Measurements from ENCODE around the gene RBBP4.

Gene RBBP4

GRCh38 chr1:32719681-32720275 is 68.8 kb downstream of the RBBP4 start:
- no peak for DNase-seq (ENCODE audit: low spot score)

- no peak for DNase-seq (ENCODE audit: low spot score)
These were observed 73.9 kb downstream of the RBBP4 start for GRCh38 chr1:32724678-32725614.

- no peak for DNase-seq (ENCODE audit: low spot score)
These were observed 74.6 kb downstream of the RBBP4 start for GRCh38 chr1:32725615-32725982.

- no peak for DNase-seq (ENCODE audit: low spot score)
These were observed 76.9 kb downstream of the RBBP4 start for GRCh38 chr1:32727876-32728275.

DNA sequence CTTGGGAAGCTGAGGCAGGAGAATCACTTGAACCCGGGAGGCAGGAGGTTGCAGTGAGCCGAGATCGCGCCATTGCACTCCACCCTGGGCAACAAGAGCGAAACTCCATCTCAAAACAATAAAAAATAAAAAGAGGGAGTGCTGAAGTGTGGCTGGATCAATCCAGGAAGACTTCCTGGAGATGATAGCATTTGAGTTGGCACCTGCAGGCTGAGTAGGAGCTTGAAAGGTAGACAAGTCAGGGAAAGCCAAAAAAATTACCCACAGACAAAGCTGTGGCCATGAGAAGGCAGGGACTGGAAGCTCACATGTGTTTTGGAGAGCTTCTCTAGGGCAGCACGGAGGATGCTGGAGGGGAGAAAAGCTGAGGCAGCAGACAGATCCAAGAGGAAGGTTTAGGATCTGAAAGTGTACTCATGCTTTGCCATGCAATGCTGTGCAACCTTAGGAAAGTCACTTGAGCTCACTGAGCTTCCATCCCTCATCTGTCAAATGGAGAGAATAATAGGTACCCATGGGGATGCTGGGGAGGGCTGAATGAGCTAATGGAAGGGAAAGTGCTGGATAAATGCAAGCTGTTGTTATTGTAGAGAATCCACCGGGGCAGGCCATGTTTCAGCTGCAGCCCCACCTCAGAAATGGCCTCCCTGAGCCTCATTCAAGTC is 77.5 kb downstream of the RBBP4 start:
- DNase-seq (ENCODE audit: low spot score): no peak

DNA sequence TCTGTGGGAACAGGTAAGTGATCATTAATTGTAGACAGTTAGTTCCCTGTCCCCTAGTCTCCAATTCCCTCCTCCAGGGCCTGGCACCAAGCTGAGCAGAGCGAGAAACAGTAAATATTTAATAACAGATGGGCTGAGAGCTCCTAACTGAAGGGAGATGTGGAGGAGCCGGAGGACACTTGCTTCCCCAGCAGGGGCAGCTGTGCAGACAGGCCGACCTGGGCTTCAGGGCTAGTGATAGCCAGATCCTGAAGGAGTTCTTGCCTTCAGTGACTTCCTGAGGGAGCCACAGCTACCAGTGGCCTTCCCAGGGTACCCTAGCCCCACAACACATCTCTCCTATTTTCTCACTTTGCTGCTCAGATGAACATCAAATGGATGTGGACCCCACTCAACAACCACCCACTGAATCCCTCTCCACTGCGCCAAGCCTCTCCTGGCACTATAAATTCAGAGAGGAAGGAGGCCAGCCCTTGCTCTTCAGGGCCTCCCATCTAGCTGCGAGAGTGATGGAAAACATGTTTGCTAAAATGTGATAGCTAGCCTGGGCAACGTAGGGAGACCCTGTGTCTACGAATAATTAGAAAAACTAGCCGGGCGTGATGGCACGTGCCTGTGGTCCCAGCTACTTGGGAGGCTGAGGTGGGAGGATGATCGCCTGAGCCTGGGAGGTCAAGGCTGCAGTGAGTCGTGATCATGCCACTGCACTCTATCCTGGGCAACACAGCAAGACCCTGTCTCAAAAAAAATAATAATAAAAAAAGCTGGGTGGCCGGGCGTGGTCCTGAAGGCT is 78.4 kb downstream of the RBBP4 start:
- DNase-seq (ENCODE audit: low spot score): no peak

DNA sequence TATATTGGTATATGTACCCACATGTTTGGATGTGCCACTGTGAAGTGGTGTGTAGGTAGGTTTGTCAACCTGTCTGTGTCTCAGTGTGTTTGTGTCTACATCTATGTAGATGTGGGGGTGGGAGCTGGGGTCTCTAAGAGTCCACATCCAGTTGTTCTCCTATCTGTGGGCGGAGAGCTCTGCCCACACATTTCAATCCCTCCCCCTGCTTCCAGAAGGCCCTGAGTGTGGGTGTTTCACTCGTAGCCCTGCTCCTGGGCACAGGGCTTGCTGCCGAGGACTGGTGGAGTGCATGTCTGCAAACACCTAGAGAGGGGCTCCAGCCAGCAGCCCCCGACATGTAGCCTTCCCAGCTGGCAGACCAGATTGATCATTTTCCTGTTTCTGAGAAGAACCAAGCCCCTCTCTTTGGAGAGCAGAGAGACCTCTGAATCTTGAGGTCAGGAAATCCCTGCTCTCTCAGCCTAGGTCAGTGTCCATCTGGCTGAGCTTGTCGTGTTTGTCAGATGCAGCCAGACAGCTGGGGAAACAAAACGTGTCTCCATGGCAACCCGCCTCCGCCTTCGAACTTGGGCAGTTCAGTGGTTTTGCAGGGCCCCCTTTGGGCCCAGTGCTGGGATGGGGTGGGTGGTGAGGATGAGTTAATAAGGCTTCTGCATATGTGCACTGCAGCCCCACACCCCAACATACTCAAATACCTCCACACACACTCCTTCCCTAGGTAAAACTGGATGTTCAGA is 82.7 kb downstream of the RBBP4 start:
- DNase-seq (ENCODE audit: low spot score): no peak

Data from germinal center (tissue), 1 donor.